Epidermal melanocyte (primary cell): ENCODE data around the gene LCMT1.
"Not testable (repeated sequence)": the region's sequence is repeated elsewhere in the genome, so short reads cannot be mapped to it uniquely, and the experiment has no call there.

Experiments used
- DNase-seq: peaks from one replicate; pipeline ENCODE4 v3.0.0; 2011; ENCODE audit warnings: low spot score; ENCODE audit not compliant: insufficient read length

The LCMT1 gene

GRCh38 chr16:25141648-25142047 lies 30.1 kb downstream of the LCMT1 start:
- DNase-seq: no peak

DNA sequence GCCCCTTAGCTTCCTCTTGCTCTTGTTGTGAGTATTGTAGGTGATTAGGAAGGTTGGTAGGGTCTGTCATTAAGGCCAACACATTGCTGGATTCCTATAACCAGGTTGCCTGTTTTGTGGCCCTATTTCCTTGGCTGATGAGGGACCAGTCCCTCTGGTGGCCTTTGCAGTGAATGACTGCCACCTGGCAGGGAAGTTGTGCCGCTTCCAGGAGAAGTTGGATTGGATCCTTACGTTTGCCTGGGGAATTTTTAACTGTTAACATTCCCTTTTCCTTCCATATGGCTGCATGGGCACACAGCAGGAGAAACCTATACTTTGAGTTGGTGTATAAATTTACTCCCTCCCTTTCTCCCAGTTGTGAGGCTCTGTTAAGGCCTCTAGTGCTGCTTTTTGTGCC lies 32.4 kb downstream of the LCMT1 start:
- DNase-seq: no peak

DNA sequence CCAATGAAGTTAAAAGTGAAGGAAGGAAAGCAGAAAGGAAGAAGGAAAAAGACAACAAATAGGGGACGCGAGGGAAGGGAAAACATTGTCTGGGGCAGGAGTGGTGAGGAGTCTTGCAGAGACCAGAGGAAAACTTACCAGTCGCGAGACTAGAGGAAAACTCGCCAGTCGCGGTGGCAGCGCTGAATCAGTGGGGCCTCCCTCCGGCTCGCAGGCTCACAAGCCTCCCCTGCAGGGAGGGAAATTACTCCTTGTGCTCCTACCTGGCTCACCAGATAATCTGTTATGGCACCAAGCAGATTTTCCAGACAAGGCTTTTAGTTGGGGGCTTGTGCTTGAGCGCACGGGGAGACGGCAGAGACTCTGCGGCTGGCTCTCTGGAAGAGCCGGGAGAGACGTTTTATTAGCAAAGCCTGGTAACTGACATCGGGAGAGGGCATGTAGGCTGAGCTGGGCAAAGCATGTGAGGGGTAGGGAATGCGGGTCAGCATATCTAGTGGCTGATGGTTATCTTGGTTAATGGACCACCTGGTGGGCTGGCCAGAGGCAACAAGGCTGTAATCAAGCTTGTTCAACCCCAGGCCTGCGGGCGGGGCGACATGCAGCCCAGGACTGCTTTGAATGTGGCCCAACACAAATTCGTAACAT lies 37.1 kb downstream of the LCMT1 start:
- DNase-seq: no peak

DNA sequence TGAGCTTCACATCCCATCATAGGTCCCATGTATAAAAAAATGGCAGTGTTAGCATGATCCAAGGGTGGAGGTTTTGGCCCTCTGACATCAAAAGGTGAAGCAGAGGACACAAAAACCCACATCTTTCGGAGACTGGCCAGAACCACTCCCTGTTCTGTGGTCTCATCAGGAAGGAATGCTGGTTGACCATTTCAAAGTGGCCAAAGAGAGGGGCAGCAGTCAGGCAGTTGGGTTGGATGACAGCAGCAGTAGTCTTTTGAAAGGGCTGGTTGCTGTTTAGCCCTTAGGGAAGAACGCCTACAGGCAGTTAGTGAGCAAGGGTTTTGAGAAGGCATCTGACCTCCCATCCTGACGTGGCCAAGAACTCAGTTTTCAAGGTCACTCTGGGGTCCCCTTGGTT lies 40.5 kb downstream of the LCMT1 start:
- DNase-seq: no peak

DNA sequence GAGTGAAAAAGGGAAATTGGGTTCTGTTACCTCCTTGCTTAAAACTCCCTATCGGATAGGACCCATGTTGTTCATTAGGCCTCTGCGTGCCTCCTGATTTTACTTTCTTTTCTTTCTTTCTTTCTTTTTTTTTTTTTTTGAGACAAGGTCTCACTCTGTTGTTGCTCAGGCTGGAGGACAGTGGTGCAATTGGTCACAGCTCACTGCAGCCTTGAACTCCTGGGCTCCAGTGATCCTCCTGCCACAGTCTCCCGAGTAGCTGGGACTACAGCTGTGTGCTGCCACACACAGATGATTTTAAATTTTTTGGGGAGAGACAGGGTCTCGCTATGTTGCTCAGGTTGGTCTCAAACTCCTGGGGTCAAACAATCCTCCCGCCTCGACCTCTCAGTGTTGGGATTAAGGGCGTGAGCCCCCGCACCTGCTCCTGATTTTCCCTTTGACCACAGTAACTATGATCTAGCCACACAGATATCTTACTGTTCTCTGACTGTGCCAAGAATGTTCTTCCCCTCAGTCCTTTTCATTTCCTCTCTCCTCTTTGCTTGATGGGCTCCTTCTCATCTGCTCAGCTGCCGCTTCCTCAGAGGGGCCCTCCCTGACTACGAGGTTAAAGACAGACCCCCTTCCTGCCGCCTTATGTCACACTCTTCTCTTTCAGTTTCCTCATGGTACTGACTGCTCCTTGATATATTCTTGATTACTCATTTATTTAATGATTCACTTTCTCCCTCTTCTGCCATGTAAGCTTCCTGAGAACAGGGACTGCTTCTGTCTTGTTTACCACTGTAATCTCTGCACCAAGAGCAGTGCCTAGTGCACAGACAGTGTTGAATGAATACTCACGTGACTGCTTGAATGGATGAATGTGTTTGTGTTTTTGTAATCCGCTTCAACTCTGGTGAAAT lies 44.3 kb downstream of the LCMT1 start:
- no peak for DNase-seq

DNA sequence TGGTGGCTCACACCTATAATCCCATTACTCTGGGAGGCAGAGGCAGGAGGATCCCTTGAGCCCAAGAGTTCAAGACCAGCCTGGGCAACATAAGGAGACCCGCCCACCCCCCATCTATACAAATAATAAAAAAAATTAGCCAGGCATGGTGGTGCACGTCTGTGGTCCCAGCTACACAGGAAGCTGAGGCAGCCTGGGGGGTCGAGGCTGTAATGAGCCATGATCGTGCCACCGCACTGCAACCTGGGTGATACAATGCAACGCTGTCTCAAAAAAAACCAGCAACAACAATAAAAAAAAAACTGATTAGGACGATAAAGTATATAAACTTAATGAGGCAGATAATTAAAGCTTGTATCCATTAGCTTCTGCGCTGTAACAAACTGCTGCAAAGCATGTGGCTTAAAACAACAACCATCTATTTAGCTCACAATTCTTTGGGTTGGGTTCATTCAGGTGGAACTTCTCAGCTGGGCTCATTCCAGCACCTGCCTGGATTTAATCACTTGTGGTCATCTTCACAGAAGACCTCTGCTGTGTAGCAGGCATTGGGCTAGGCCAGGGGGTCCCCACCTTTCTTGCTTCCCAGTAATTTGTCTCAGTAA lies 45.8 kb downstream of the LCMT1 start:
- DNase-seq: no peak

DNA sequence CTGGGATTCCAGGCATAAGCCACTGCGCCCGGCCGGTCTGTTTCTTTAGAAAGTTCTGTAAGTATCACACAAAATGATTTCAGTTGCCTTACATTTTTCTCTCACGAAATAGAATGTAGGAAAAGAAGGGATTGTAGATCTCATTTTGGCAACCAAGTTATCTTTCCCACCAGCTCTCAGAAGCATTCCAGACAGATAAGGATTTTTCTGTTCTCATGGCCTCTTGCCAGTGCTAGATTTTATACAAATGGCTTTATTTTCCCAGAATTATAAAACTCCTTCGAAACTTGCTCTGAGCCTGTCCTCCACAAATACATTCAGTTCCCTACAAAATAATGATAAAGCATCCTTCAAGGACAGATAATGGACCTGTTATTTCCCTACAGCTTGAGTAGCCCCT lies 46.9 kb downstream of the LCMT1 start:
- DNase-seq: no peak

DNA sequence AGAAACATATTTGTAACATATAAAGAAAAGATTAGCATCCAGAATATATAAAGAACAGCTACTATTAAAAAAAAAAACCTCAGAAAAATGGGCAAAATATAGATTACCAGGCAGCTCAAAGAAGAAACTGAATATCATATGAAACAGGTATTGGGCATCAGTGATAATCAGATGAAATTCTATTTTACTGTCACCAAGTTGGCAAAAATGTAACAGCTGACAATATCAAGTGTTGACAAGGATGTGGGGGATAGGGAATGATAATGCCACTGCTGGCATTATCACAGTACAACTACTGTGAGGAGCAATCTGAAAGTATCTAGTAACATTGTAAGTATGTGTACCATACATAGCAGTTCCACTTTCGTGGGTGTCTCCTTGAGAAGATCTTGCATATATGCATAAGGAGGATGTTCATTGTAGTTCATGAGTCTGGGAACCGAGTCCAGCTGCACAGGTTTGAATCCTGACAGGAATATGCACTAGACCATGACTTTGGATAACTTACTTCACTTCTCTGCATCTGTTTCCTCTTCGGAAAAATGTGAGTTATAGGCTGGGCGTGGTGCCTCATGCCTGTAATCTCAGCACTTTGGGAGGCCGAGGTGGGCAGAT lies 50.3 kb downstream of the LCMT1 start:
- no peak for DNase-seq

GRCh38 chr16:25163683-25164082 lies 52.1 kb downstream of the LCMT1 start:
- no peak for DNase-seq

DNA sequence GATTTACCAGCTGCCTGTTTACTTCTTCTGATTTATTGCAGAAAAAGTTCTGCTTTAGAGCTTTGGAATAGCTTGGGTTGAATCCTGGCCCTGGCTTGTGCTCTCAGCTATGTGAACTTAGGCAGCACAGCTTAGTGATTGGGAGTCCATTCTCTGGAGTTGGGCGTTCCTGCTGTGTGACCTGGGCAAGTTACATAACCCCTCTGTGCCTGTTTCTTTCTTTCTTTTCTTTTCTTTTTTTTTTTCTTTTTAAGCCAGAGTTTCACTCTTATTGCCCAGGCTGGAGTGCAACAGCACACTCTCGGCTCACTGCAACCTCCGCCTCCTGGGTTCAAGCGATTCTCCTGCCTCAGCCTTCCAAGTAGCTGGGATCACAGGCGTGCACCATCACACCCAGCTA lies 53.7 kb downstream of the LCMT1 start:
- DNase-seq: no peak

GRCh38 chr16:25167920-25168319 lies 56.4 kb downstream of the LCMT1 start:
- DNase-seq: not testable (repeated sequence)

DNA sequence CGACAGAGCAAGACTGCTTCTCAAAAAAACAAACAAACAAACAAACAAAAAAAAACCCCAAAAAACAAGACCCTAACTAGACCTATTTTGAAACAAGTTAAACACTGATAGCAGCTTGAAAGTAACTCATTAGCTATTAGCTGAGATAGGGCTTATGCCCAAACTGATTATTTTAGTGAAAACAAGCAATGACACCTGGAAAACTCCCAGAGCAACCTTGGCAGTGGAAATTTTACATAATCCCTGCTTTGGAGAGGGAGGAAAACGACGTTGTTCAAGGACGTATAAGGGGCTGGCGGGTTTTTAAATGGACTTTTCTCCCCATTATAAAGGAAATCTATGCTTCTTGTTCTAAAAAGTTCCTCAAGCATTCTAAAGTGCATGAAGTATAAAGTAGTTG lies 59.8 kb downstream of the LCMT1 start:
- no peak for DNase-seq

- DNase-seq: no peak
Measured at GRCh38 chr16:25172831-25173230, 61.3 kb downstream of the LCMT1 start.

- DNase-seq: no peak
Measured at GRCh38 chr16:25174285-25174684, 62.7 kb downstream of the LCMT1 start.

- no peak for DNase-seq
Measured at GRCh38 chr16:25176136-25176535, 64.6 kb downstream of the LCMT1 start.

DNA sequence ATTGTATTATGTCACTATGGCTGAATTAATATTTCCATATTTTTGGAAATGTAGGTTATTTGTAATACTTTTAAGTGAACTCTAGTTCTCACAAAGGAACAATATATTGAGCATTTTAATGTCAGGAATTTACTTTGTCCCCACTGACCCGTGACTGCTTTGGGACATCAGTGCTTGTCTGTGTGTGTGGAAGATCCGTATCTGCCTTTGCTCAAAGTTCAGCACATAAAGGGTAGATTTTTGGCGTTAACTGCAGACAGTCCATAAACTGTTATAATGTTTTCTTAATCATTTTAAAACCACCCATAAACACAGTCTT lies 65.9 kb downstream of the LCMT1 start:
- DNase-seq: no peak

DNA sequence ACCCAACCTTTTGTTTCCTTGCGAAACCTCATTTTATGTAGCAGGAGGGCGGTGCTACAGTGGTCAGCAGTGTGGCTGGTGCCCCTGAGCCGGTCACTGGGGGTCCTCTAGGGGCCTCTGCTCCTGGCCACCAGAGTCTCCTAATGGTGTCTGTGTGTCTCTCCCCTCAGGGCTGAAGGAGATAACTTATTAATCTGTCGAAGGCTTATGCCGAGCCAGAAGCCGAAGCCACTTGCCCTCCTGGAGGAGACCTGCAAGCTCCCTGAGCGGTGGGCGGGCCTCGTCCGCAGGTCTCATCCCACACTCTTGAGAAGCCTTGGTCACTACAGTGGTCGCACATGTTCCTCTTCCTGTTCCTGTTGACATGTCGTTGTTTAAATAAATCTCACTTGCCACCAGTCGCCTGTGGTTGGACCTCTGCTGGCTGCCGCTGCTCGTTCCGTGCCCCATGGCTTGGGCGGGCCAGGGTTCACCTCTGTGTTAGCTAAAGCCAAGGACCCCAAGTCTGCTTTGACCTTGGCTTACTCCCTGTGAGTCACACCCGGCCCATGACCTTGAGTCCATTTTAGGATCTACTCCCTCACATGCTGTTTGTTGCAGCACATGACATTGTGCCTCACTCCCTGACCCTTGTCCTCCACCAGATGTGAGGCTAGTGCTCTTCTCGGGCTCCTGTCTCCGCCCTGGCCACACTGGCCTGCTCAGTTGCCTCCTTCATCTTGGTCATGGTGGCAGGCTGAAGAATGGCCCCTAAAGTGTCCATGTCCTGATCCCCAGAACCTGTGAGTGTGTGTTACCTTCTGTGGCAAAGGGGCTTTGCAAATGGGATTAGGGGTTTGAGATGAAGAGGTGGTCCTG lies 66.5 kb downstream of the LCMT1 start:
- no peak for DNase-seq

GRCh38 chr16:25181236-25181635 lies 69.7 kb downstream of the LCMT1 start:
- DNase-seq: not testable (repeated sequence)

GRCh38 chr16:25184771-25185170 lies 73.2 kb downstream of the LCMT1 start:
- DNase-seq: no peak

DNA sequence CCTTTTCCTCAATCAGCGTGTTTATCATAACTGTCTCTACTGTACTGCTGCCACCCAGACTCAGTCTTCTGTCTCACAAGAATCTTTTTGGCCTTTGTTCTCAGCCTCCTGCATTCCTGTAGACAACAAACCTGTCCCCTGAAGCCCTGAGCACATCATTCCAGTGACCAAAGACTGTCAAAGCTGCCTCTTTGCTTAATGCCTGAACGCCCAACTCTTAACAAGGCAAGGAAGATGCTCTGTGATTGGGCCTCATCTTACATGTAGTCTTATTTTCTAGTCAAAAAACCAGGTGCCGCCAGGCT lies 75.9 kb downstream of the LCMT1 start:
- no peak for DNase-seq

DNA sequence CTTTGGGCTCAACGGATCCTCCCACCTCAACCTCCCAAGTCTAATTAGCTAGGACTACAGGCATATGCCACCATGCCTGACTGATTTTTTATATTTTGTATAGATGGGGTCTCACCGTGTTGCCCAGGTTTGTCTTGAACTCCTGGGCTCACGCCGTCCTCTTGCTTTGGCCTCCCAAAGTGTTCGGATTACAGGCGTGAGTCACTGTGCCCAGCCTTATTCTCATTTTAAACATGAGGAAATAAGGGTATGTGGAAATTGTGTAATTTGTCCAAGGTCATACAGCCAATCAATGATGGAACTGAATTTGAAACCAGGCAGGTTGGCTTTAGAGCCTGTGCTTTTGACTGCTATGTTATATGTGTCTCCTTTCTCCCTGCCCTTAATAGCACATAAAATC lies 77.8 kb downstream of the LCMT1 start:
- DNase-seq: no peak
